Measurements from ENCODE around the gene RAP1A. TPM values are rescaled to one million over a fixed set of nuclear protein-coding genes. Genes with fewer than 3 reads are reported as not detected.

RAP1A gene
- total and polyA plus RNA-seq, 11 donors: 52.6 to 134 (median 99.1) TPM

GRCh38 chr1:111754984-111755330 is 135.4 kb downstream of the RAP1A start:
- TF ChIP-seq POLR2A (IDR thresholded peaks at IDR 0.05): no peak
- TF ChIP-seq, protein P1, sequence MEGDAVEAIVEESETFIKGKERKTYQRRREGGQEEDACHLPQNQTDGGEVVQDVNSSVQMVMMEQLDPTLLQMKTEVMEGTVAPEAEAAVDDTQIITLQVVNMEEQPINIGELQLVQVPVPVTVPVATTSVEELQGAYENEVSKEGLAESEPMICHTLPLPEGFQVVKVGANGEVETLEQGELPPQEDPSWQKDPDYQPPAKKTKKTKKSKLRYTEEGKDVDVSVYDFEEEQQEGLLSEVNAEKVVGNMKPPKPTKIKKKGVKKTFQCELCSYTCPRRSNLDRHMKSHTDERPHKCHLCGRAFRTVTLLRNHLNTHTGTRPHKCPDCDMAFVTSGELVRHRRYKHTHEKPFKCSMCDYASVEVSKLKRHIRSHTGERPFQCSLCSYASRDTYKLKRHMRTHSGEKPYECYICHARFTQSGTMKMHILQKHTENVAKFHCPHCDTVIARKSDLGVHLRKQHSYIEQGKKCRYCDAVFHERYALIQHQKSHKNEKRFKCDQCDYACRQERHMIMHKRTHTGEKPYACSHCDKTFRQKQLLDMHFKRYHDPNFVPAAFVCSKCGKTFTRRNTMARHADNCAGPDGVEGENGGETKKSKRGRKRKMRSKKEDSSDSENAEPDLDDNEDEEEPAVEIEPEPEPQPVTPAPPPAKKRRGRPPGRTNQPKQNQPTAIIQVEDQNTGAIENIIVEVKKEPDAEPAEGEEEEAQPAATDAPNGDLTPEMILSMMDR (IDR thresholded peaks at IDR 0.05): no peak
- intact Hi-C loops (cut with DNase I): loop anchor here in 8 of 10 donors (1.0 to 5.0 kb wide), 8 partner anchors 16 to 273 kb away; partner anchors contain the start of gene INKA2 (in 2 of the 8)
- Histone ChIP-seq H3K36me3 (peaks cover 0 to 23% (median 14%) of the 10 kb centered on the region in 9 donors), H3K27ac (peak overlapping the region; percentile 86 to 96 (median 91)), H3K4me1 (peaks cover 0 to 38% (median 17%) of the 10 kb centered on the region in 12 donors), H3K27me3 (no peaks in the 10 kb centered on the region), H3K4me3 (peak overlapping the region; percentile 69 to 91 (median 80)), H3K9me3 (no peaks in the 10 kb centered on the region)
- 0 to 1% (median 0%) methylated on average over 12 of the region's 12 CpGs for WGBS, 4 donors
- DNase-seq (peak in 4 of 5 donors; percentile 54 to 67 (median 62)), ATAC-seq (peak in 3 of 4 donors; percentile 14 to 51 (median 23))

DNA sequence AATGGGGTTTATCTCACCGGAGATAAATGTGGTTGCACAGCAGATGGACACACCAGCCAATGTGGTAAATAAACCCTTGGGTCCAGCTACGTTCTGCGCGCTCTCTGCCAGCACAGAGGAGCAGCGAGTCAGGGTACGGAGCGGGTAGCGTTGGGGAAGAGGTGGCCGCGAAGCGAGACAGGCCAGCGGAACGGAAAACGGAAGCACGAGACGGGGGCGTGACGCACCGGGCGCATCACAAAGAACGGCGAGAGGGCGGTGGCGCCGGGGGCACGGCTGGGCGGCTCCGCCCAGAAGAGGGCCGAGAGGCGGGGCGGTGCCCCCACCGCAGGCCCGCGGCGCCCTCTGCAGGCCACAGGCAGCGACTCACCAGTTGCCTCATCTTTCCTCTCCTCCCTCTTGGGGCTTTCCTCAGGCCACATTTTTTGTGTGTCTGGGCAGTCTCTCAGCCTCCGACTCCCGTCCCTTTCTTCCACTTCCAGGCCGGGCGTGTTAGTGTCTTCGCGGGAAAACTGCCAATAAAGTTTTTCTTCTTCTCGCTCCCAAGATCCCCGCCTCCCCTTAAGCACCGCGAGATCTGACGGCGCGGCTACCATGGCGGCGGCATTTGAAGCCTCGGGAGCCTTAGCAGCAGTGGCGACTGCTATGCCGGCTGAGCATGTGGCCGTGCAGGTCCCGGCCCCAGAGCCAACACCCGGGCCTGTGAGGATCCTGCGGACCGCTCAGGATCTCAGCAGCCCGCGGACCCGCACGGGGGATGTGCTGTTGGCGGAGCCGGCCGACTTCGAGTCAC is 135.9 kb downstream of the RAP1A start, which contains the start of gene DDX20:
Gene DDX20 (plus strand): TSS at position 571 of the 793 bp plus-strand sequence. CDS start 24 bp downstream, at position 595.
- no peaks in the 10 kb centered on the region for H3K27me3 ChIP-seq
- peak within 1 kb of the TSS; percentile 69 to 91 (median 80) for H3K4me3 ChIP-seq
- peak within 1 kb of the TSS; percentile 86 to 96 (median 91) for H3K27ac ChIP-seq
- peak; percentile 97 to 98 (median 98) for ATAC-seq
- H3K4me1 ChIP-seq: peaks cover 0 to 38% (median 17%) of the 10 kb centered on the region in 12 donors
- WGBS, 4 donors: 0 to 1% (median 0%) methylated on average over 51 to 67 of the region's 67 CpGs
- H3K36me3 ChIP-seq: peaks cover 0 to 29% (median 20%) of the 10 kb centered on the region in 9 donors
- no peaks in the 10 kb centered on the region for H3K9me3 ChIP-seq
- TF ChIP-seq POLR2A (IDR thresholded peaks at IDR 0.05): no peak
- TF ChIP-seq, protein P1 (IDR thresholded peaks at IDR 0.05): peak; percentile 81 to 100 (median 95)
- intact Hi-C loops (cut with DNase I): loop anchor here in 7 of 10 donors (1.0 to 5.0 kb wide), 7 partner anchors 16 to 273 kb away; partner anchors contain the start of gene INKA2 (in 2 of the 7)
- peak; percentile 93 to 96 (median 95) for DNase-seq

GRCh38 chr1:111756124-111756513 is 136.5 kb downstream of the RAP1A start:
- Histone ChIP-seq H3K4me3 (peak overlapping the region; percentile 69 to 91 (median 80)), H3K27ac (peak overlapping the region; percentile 86 to 96 (median 91)), H3K4me1 (peaks cover 0 to 38% (median 17%) of the 10 kb centered on the region in 12 donors), H3K27me3 (no peaks in the 10 kb centered on the region), H3K9me3 (no peaks in the 10 kb centered on the region), H3K36me3 (peaks cover 0 to 35% (median 26%) of the 10 kb centered on the region in 9 donors)
- 0 to 1% (median 0%) methylated on average over 27 to 35 of the region's 35 CpGs for WGBS, 4 donors
- intact Hi-C loops (cut with DNase I): loop anchor here in 5 of 10 donors (5.0 kb wide), 3 partner anchors 99 to 274 kb away; no protein-coding TSS in a partner anchor
- DNase-seq (no peak), ATAC-seq (peak in 1 of 4 donors; percentile 36)
- TF ChIP-seq POLR2A (IDR thresholded peaks at IDR 0.05): no peak
- TF ChIP-seq, protein P1 (IDR thresholded peaks at IDR 0.05): no peak

GRCh38 chr1:111758373-111758772 is 138.8 kb downstream of the RAP1A start:
- TF ChIP-seq POLR2A (IDR thresholded peaks at IDR 0.05): no peak
- TF ChIP-seq, protein P1 (IDR thresholded peaks at IDR 0.05): no peak
- ATAC-seq (no peak), DNase-seq (no peak)
- Histone ChIP-seq H3K36me3 (peaks cover 0 to 57% (median 48%) of the 10 kb centered on the region in 9 donors), H3K4me1 (peaks cover 0 to 27% (median 17%) of the 10 kb centered on the region in 12 donors), H3K27ac (no peak overlapping the region), H3K4me3 (no peak overlapping the region), H3K9me3 (no peaks in the 10 kb centered on the region), H3K27me3 (no peaks in the 10 kb centered on the region)
- intact Hi-C loops (cut with DNase I): loop anchor here in 5 of 10 donors (5.0 kb wide), 3 partner anchors 101 to 276 kb away; no protein-coding TSS in a partner anchor
- WGBS, 4 donors: 68 to 78% (median 75%) methylated on average over 2 of the region's 2 CpGs
